Keratinocyte (primary cell): Measurements from ENCODE around the gene TUFM. TPM values are rescaled to one million over a fixed set of nuclear protein-coding genes. Genes with fewer than 3 reads are reported as not detected.
A peak's percentile ranks its signal among the peaks of the same experiment; 100 is the strongest.

Experiments used
- DNase-seq: peaks from one replicate; pipeline ENCODE4 v3.0.0-alpha.2; 2011; ENCODE audit warnings: low read depth, missing footprints, low spot score
- FAIRE-seq: peaks from 2 replicates; lab custom pipeline; 2011; peaks lifted over from hg19 to GRCh38; lab: Jason Lieb, UNC
- H2AFZ ChIP-seq: 2 replicates; pipeline ENCODE4 v1.6.0; 2012; ENCODE audit warnings: low read length, control low read depth, inconsistent platforms; ENCODE audit not compliant: control insufficient read depth
- H3K27ac ChIP-seq: 2 replicates; pipeline ENCODE4 v1.5.1; 2011; ENCODE audit warnings: low read length; ENCODE audit not compliant: control insufficient read depth, insufficient read depth
- H3K27me3 ChIP-seq: 3 replicates; pipeline ENCODE4 v1.6.0; 2011; ENCODE audit warnings: low read length; ENCODE audit not compliant: control insufficient read depth, insufficient read depth; ENCODE audit errors: extremely low read depth
- H3K36me3 ChIP-seq, 2 experiments: 2 replicates in 1 of 2; 3 replicates in 1 of 2; pipeline ENCODE4 v1.5.1; 2011; ENCODE audit warnings: low read length in 2 of 2, mild to moderate bottlenecking in 1 of 2; ENCODE audit not compliant: control insufficient read depth in 2 of 2, insufficient read depth in 2 of 2; ENCODE audit errors: extremely low read depth in 1 of 2
- H3K4me1 ChIP-seq: 3 replicates; pipeline ENCODE4 v1.5.1; 2011; ENCODE audit warnings: low read length; ENCODE audit not compliant: control insufficient read depth, insufficient read depth; ENCODE audit errors: extremely low read depth
- H3K4me2 ChIP-seq: 3 replicates; pipeline ENCODE4 v1.6.0; 2011; ENCODE audit warnings: low read depth, low read length; ENCODE audit not compliant: control insufficient read depth, insufficient read depth; ENCODE audit errors: extremely low read depth
- H3K4me3 ChIP-seq, 3 experiments: fragments of 200-600 bp in 1 of 3; sonication (generic) in 1 of 3; 2 replicates in 2 of 3; 3 replicates in 1 of 3; pipeline ENCODE4 v1.5.1; 2011 to 2016; ENCODE audit warnings: low read length in 3 of 3, mild to moderate bottlenecking in 3 of 3, control low read depth in 2 of 3, inconsistent platforms in 1 of 3, low read depth in 1 of 3, mixed read lengths in 1 of 3, mixed run types in 1 of 3, moderate library complexity in 1 of 3; ENCODE audit not compliant: control insufficient read depth in 2 of 3, insufficient read depth in 2 of 3; ENCODE audit errors: extremely low read depth in 1 of 3
- H3K79me2 ChIP-seq: 2 replicates; pipeline ENCODE4 v1.6.0; 2012; ENCODE audit warnings: low read length; ENCODE audit not compliant: control insufficient read depth, insufficient read depth
- H3K9ac ChIP-seq: 3 replicates; pipeline ENCODE4 v1.6.0; 2011; ENCODE audit warnings: low read length; ENCODE audit not compliant: control insufficient read depth, insufficient read depth; ENCODE audit errors: extremely low read depth
- H3K9me1 ChIP-seq: 3 replicates; pipeline ENCODE4 v1.6.0; 2011; ENCODE audit warnings: low read length; ENCODE audit not compliant: control insufficient read depth, insufficient read depth; ENCODE audit errors: extremely low read depth
- H3K9me3 ChIP-seq: 2 replicates; pipeline ENCODE4 v1.5.1; 2012; ENCODE audit warnings: low read depth, low read length; ENCODE audit not compliant: control insufficient read depth
- H4K20me1 ChIP-seq: 3 replicates; pipeline ENCODE4 v1.6.0; 2011; ENCODE audit warnings: low read length; ENCODE audit not compliant: control insufficient read depth, insufficient read depth; ENCODE audit errors: extremely low read depth
- EZH2 ChIP-seq: IDR thresholded peaks from one replicate; pipeline ENCODE4 v1.6.1; 2012; ENCODE audit warnings: inconsistent platforms, mild to moderate bottlenecking, low read length, moderate library complexity
- dilution Hi-C: fragments of 300-500 bp; cut with MboI; formaldehyde crosslinking; loops from one replicate; pipeline ENCODE4 v1.7.0; 2020; ENCODE audit warnings: low sequenced_read_pairs; ENCODE audit not compliant: extremely low pct_ligation_motif_present
- polyA plus RNA-seq, 5 experiments: library from polyadenylated mRNA; depleted of rRNA in 3 of 5; stranded (reverse) in 3 of 5; stranded (forward) in 1 of 5; unstranded in 1 of 5; fragments of >200 nt; gene quantifications; 1 replicate in 1 of 5; 2 replicates in 3 of 5; 3 replicates in 1 of 5; pipeline versions ENCODE4 v1.2.1 to v1.2.3, GENCODE V29; 2011 to 2012; ENCODE audit warnings: missing spikeins in 2 of 5, low read depth in 1 of 5, low replicate concordance in 1 of 5
- TF ChIP-seq, protein P1 (sequence below), 3 experiments: IDR thresholded peaks in 1 of 3; conservative IDR thresholded peaks in 1 of 3; optimal IDR thresholded peaks in 1 of 3; 2 replicates in 2 of 3; 3 replicates in 1 of 3; pipeline versions ENCODE3 to v1.5.1; 2011; ENCODE audit warnings: low read length in 3 of 3, mild to moderate bottlenecking in 3 of 3, moderate library complexity in 2 of 3, control low read depth in 1 of 3, inconsistent platforms in 1 of 3; ENCODE audit not compliant: insufficient read depth in 2 of 3; ENCODE audit errors: extremely low read depth in 1 of 3

The TUFM gene
- polyA plus RNA-seq, 1 donor (not counting 4 experiments of a cell fraction or from before 2014, with no cell fraction given) = 134 TPM

DNA sequence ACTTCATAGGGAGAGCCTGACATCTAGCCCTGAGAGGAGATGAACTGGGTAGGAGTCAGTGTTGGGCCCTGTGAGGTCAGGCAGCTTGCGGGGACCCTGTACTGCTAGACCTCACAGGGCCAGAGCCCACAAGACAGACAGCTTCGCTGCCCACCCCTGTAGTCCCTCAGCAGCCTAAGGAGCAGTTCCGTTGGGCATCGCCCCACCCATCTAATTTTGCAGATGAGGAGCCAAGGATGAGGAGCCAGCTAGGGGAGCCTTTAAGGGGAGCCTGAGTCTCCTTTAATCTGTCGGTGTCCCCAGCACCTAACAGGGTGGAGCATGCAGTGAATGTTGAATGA lies 755 bp upstream of the TUFM start:
- Histone ChIP-seq H3K79me2 (peaks cover 35% of the 10 kb centered on the region), H4K20me1 (peaks cover 10% of the 10 kb centered on the region), H3K27ac (peak overlapping the region; percentile 75), H3K9me3 (no peaks in the 10 kb centered on the region), H3K27me3 (no peaks in the 10 kb centered on the region), H3K4me1 (peaks cover 17% of the 10 kb centered on the region), H2AFZ (peak overlapping the region; percentile 92), H3K9me1 (no peaks in the 10 kb centered on the region), H3K4me2 (peak overlapping the region; percentile 97), H3K36me3 (peaks cover 28 to 29% of the 10 kb centered on the region in 2 experiments), H3K9ac (peak overlapping the region; percentile 94), H3K4me3 (peak overlapping the region; percentile 96 to 97 (median 97))
- FAIRE-seq (peak; percentile 34), DNase-seq (no peak)
- dilution Hi-C loops = no loop called here
- TF ChIP-seq, protein P1, sequence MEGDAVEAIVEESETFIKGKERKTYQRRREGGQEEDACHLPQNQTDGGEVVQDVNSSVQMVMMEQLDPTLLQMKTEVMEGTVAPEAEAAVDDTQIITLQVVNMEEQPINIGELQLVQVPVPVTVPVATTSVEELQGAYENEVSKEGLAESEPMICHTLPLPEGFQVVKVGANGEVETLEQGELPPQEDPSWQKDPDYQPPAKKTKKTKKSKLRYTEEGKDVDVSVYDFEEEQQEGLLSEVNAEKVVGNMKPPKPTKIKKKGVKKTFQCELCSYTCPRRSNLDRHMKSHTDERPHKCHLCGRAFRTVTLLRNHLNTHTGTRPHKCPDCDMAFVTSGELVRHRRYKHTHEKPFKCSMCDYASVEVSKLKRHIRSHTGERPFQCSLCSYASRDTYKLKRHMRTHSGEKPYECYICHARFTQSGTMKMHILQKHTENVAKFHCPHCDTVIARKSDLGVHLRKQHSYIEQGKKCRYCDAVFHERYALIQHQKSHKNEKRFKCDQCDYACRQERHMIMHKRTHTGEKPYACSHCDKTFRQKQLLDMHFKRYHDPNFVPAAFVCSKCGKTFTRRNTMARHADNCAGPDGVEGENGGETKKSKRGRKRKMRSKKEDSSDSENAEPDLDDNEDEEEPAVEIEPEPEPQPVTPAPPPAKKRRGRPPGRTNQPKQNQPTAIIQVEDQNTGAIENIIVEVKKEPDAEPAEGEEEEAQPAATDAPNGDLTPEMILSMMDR (optimal IDR thresholded peaks at IDR 0.05 in 1 of 3, IDR thresholded peaks at IDR 0.05 in 1 of 3, conservative IDR thresholded peaks at IDR 0.05 in 1 of 3; ENCODE audit: extremely low read depth in 1 of 3, insufficient read depth in 2 of 3, low read length in 3 of 3) = no peak
- TF ChIP-seq EZH2 = no peak

DNA sequence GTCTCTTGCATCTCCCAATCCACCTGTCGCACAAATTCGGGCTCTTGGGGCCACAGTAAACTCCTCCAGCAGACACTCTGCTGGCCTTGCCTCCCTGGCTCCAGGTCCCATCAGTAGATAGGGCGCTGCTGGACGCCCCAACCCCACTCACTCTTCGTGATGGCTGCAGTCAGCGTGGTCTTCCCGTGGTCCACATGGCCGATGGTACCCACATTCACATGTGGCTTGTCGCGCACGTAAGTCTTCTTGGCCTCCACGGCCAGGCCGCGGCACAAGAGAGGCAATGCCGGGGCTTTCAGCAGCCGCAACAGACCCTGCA lies 428 bp downstream of the TUFM start:
- Histone ChIP-seq H3K4me2 (peak overlapping the region; percentile 90), H3K36me3 (peaks cover 29% of the 10 kb centered on the region in 2 experiments), H3K27ac (peak overlapping the region; percentile 81), H2AFZ (peak overlapping the region; percentile 90), H3K27me3 (no peaks in the 10 kb centered on the region), H3K79me2 (peaks cover 35% of the 10 kb centered on the region), H3K9me1 (no peaks in the 10 kb centered on the region), H3K9ac (peak overlapping the region; percentile 94), H3K4me1 (peaks cover 17% of the 10 kb centered on the region), H4K20me1 (peaks cover 10% of the 10 kb centered on the region), H3K9me3 (no peaks in the 10 kb centered on the region), H3K4me3 (peak overlapping the region; percentile 96 to 97 (median 97))
- FAIRE-seq (no peak), DNase-seq (no peak)
- TF ChIP-seq, protein P1 (optimal IDR thresholded peaks at IDR 0.05 in 1 of 3, IDR thresholded peaks at IDR 0.05 in 1 of 3, conservative IDR thresholded peaks at IDR 0.05 in 1 of 3; ENCODE audit: extremely low read depth in 1 of 3, insufficient read depth in 2 of 3, low read length in 3 of 3) = no peak
- TF ChIP-seq EZH2 = no peak
- dilution Hi-C loops = no loop called here
